GM18907 (cell line): ENCODE results near the gene PDIK1L.

Source experiments
- ATAC-seq: cut with Tn5 transposase; IDR thresholded peaks from one replicate; pipeline ENCODE4 v1.9.1; 2021; ENCODE audit warnings: mild to moderate bottlenecking, moderate library complexity; ENCODE audit not compliant: unreplicated experiment

Gene PDIK1L

GRCh38 chr1:26121854-26122773, 10.5 kb downstream of the PDIK1L start:
- no peak for ATAC-seq

GRCh38 chr1:26122988-26123973, 11.7 kb downstream of the PDIK1L start:
- ATAC-seq: no peak

GRCh38 chr1:26124418-26125331, 13.1 kb downstream of the PDIK1L start:
- no peak for ATAC-seq

- ATAC-seq: no peak
These were observed 13.8 kb downstream of the PDIK1L start for GRCh38 chr1:26125382-26125781.

GRCh38 chr1:26125946-26126320, 14.3 kb downstream of the PDIK1L start:
- ATAC-seq: no peak

GRCh38 chr1:26126321-26127084, 14.9 kb downstream of the PDIK1L start:
- ATAC-seq: peak; percentile 79

- no peak for ATAC-seq
These were observed 15.9 kb downstream of the PDIK1L start for GRCh38 chr1:26127235-26128163.

- ATAC-seq: no peak
These were observed 18.2 kb downstream of the PDIK1L start for GRCh38 chr1:26129778-26130177.

GRCh38 chr1:26130695-26131094, 19.1 kb downstream of the PDIK1L start:
- ATAC-seq: no peak

GRCh38 chr1:26132128-26132833, 20.7 kb downstream of the PDIK1L start:
- ATAC-seq: no peak

- no peak for ATAC-seq
These were observed 21.2 kb downstream of the PDIK1L start for GRCh38 chr1:26132834-26133167.

GRCh38 chr1:26134466-26134865, 22.8 kb downstream of the PDIK1L start:
- ATAC-seq: no peak

- no peak for ATAC-seq
These were observed 27.4 kb downstream of the PDIK1L start for GRCh38 chr1:26138974-26139558.

GRCh38 chr1:26142159-26142558, 30.5 kb downstream of the PDIK1L start:
- no peak for ATAC-seq

GRCh38 chr1:26145041-26145959, 33.7 kb downstream of the PDIK1L start:
- no peak for ATAC-seq

GRCh38 chr1:26145960-26146294, 34.3 kb downstream of the PDIK1L start:
- no peak for ATAC-seq

GRCh38 chr1:26148887-26149286, 37.3 kb downstream of the PDIK1L start:
- ATAC-seq: no peak
